ENCODE measurements around the gene CSGALNACT2.

Gene CSGALNACT2

DNA sequence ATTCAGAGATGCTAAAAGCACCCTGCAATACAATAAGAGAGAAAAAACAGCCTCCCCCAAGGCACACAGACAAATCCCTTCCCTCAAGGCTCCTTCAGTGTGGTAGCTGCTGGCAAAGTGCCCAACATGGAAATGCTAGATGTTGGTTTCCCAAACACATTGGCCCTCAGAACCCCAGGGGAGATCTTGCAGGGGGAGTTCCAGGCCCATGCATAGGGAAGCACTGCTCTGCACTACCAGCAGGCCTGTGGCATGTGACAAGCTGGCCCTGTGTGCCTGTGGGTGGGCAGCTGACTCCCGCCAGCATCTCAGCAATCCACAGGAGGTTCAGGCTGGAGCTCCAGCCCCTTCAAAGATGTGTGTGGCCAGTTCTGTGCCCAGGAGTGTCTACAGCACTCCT is 16.8 kb upstream of the CSGALNACT2 start:
- TF ChIP-seq, protein P1, sequence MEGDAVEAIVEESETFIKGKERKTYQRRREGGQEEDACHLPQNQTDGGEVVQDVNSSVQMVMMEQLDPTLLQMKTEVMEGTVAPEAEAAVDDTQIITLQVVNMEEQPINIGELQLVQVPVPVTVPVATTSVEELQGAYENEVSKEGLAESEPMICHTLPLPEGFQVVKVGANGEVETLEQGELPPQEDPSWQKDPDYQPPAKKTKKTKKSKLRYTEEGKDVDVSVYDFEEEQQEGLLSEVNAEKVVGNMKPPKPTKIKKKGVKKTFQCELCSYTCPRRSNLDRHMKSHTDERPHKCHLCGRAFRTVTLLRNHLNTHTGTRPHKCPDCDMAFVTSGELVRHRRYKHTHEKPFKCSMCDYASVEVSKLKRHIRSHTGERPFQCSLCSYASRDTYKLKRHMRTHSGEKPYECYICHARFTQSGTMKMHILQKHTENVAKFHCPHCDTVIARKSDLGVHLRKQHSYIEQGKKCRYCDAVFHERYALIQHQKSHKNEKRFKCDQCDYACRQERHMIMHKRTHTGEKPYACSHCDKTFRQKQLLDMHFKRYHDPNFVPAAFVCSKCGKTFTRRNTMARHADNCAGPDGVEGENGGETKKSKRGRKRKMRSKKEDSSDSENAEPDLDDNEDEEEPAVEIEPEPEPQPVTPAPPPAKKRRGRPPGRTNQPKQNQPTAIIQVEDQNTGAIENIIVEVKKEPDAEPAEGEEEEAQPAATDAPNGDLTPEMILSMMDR (IDR thresholded peaks at IDR 0.05; ENCODE audit: insufficient read depth, low read depth, low read length, missing control alignments): no peak
- DNase-seq (ENCODE audit: low read depth): no peak
- H3K4me3 ChIP-seq (ENCODE audit: low read length): no peak overlapping the region

DNA sequence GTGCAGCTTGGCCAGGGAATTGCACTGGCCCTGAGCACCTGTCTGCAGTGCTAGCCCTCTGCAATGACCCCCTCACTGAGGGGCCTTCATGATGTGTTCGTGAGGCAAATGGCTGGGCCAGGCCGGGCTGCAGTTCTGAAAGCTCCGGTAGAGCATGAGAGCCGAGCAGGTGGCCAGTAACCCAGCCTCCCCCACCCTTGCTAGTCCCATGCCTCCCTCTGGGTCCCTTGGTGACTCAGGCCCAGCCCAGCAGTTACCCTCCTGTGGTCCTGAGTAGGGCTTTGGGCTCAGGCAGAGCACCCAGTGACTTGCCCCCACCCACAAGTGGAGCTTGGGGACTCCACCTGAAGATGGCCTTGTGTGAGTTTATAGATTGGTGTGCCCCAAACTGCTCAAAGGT is 16.1 kb upstream of the CSGALNACT2 start:
- H3K4me3 ChIP-seq (ENCODE audit: low read length): no peak overlapping the region
- no peak for DNase-seq (ENCODE audit: low read depth)
- TF ChIP-seq, protein P1 (IDR thresholded peaks at IDR 0.05; ENCODE audit: insufficient read depth, low read depth, low read length, missing control alignments): no peak

DNA sequence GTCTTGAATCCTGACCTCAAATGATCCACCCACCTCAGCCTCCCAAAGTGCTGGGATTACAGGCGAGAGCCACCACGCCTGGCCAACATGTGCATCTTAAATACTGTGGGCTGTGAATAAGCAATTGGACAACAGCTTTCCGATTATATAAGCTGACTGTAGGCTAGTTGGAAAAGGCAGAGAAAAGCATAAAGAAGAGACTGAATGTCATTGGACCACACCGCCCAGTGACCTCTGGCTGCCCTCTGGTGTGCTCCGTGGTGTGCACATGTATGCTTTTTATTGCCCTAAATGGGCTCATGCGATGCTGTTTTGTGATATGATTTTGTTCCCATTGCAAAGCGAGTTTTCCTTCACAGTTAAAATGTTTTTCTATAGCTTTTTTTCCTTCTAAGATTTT is 15.4 kb upstream of the CSGALNACT2 start:
- TF ChIP-seq, protein P1 (IDR thresholded peaks at IDR 0.05; ENCODE audit: insufficient read depth, low read depth, low read length, missing control alignments): no peak
- H3K4me3 ChIP-seq (ENCODE audit: low read length): no peak overlapping the region
- DNase-seq (ENCODE audit: low read depth): no peak

DNA sequence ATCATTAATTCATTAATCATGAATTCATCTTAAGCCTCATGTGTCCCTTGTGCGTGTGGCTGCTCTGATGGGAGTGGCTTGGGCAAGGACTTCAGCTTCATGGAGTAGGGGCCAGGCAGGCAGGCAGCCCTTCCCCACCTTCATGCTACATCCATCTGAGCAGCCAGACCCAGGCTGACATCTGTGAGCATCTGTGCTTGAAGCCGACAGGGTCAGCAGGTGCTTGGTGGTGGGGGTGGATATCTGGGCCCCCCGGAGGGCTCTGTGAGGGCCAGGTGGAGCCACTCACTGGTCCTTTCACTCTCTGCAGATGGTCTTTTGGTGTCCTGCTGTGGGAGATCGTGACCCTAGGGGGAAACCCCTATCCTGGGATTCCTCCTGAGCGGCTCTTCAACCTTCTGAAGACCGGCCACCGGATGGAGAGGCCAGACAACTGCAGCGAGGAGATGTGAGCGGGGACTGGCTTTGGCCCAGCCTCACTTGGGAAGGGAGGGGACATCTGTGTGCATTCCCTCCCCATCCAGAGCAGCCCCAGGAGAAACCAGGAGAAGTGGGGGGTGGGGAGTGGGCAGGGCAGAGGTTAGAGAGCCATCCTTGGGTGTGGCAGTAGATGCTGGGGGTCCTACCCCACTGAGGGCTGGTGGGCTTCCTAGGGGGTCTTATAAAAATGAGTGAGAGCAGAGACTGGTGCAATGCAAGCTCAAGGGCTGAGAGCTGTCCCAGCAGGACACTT is 14.7 kb upstream of the CSGALNACT2 start:
- TF ChIP-seq, protein P1 (IDR thresholded peaks at IDR 0.05; ENCODE audit: insufficient read depth, low read depth, low read length, missing control alignments): no peak
- DNase-seq (ENCODE audit: low read depth): no peak
- no peak overlapping the region for H3K4me3 ChIP-seq (ENCODE audit: low read length)

DNA sequence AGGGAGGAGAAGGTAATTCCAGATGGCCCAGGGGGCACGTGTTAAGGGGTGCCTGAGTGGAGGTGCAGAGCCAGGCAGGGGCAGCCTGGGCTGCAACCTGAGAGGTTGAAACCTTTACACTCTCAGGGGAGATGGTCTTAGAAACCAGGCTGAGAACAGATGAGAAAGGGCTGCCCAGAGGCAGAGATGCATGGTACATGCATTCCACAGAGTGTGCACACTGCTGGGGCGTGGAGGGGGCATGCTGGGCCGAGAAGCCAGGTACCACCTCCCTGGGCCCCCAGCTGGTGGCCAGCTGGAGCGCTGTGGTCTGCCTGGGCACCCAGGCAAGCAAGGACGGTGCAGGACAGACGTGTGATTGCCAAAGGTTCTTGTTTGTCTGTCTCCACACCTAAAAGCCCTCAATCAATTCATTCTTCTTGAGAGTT is 14.1 kb upstream of the CSGALNACT2 start:
- no peak overlapping the region for H3K4me3 ChIP-seq (ENCODE audit: low read length)
- DNase-seq (ENCODE audit: low read depth): no peak
- TF ChIP-seq, protein P1 (IDR thresholded peaks at IDR 0.05; ENCODE audit: insufficient read depth, low read depth, low read length, missing control alignments): no peak

DNA sequence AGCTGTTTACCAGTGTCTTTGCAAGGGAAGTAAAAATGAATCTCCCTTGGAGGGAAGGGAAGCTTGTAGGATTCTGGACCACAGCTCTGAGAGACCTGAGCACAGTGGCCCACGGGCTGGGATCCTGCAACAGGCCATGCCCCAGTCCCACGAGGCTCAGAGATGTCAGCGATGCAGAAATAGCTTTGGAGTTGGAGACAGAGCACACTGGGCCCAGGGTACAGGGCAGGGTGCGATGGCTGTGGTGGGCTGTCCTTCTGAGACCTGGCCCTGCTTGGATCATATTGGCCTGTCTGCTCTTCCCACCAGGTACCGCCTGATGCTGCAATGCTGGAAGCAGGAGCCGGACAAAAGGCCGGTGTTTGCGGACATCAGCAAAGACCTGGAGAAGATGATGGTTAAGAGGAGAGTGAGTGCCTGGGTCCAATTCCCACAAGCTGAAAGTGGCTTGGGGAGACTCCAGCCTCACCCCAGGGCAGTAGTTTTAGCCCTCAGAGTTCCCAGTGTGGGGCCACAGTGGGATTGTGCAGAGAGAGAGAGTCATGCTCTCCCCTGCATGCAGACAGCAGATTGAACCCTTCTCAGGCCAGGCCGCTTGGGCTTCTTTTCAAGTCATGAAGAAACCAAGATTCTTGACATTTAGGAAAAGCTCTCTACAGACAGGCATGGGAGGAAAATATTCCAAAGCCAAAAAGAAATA is 13.5 kb upstream of the CSGALNACT2 start:
- DNase-seq (ENCODE audit: low read depth): no peak
- TF ChIP-seq, protein P1 (IDR thresholded peaks at IDR 0.05; ENCODE audit: insufficient read depth, low read depth, low read length, missing control alignments): no peak
- H3K4me3 ChIP-seq (ENCODE audit: low read length): no peak overlapping the region
